GM18870 (cell line): ENCODE measurements around the gene MREG.
"Not testable (repeated sequence)": the region's sequence is repeated elsewhere in the genome, so short reads cannot be mapped to it uniquely, and the experiment has no call there.

Experiments used
- ATAC-seq: cut with Tn5 transposase; IDR thresholded peaks from one replicate; pipeline ENCODE4 v1.9.1; 2021; ENCODE audit warnings: moderate library complexity; ENCODE audit not compliant: unreplicated experiment

Gene MREG

DNA sequence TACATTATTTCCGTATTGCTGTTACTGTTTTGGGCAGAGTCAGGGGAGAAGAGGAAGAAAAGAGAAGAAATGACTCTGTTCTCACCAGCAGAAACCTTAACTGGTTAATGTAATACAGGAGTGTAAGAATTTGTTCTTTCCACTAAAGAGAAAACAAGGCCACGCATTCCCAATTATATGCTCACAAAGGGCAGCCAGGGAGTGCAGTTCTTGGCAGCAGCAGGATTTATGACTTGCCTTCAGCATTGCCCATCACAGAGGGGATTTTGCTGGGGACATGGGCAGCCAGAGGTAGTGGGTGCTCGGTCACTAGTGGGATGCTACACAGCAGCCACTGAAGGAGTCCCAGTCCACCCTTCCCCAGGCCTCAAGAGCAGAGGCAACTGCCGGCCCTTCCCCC is 18.4 kb downstream of the MREG start:
- ATAC-seq: no peak

DNA sequence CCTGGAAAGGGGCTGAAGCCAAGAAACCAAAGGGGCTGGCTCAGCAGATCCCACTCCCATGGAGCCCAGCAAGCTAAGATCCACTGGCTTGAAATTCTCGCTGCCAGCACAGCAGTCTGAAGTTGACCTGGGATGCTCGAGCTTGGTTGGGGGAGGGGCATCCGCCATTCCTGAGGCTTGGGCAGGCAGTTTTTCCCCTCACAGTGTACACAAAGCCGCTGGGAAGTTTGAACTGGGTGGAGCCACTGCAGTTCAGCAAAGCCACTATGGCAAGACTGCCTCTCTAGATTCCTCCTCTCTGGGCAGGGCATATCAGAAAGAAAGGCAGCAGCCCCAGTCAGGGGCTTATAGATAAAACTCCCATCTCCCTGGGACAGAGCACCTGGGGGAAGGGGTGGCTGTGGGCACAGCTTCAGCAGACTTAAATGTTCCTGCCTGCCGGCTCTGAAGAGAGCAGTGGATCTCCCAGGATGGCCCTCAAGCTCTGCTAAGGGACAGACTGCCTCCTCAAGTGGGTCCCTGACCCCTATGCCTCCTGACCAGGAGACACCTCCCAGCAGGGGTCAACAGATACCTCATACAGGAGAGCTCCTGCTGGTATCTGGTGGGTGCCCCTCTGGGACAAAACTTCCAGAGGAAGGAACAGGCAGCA is 24.7 kb downstream of the MREG start:
- not testable (repeated sequence) for ATAC-seq

DNA sequence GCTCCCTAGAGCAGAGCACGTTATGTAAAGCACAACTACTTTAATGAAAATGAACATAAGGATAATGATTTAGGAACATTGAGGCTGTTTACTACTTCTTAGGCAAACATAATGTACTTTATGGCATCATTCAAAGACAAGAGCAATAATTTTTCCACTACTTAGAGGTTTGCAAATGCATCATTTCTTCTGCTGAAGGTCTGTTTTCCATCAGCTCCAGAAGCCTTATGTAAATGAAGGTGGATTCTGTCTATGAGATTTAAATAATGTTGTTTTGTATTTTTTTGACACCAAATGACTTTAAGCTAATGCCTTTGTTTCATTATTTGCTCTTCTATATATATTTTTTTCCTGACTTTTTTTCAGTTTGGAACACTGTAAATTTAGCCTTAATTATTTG is 28.1 kb downstream of the MREG start:
- no peak for ATAC-seq

DNA sequence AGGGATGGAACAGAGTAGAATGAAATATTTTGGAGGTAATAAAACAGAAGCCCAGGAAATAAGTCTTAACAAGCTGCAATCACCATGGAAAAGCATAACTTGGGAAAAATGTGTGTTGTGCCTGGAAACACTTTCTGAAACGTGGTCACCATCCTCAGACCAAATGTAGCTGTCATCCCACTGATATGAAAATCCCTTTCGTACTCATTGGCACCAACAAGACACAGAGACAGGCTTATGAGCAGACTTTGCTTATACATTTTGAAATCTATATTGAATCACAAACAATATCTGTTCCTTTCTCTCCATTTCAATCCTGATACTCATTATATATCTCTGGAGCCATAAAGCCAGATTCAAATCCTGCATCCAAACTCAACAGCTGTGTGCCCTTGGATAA is 28.7 kb downstream of the MREG start:
- no peak for ATAC-seq

DNA sequence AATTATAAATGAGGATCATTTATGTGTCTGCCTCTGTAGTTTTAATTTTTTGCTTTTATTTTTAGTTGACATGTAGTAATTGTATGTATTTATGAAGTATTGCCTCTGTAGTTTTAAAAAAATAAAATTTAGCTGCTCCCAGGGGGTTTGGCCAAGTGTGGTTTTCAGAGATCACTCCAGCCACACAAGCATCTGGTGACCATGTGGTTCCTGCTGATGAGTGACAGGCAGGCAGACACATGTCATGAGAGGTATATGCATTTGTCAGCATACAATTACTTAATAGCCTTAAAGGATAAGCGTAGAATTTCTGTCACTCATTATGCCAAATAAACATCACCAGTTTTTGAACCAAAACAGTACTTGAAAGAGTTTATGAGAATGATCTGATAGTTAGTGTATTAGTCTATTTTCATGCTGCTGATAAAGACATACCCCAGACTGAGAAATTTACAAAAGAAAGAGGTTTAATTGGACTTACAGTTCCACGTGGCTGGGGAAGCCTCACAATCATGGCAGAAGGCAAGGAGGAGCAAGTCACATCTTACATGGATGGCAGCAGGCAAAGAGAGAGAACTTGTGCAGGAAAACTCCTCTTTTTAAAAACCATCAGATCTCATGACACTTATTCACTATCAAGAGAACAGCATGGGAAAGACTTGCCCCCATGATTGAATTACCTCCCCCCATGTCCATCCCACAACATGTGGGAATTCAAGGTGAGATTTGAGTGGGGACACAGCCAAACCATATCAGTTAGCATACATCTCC is 29.6 kb downstream of the MREG start:
- ATAC-seq: peak; percentile 35

DNA sequence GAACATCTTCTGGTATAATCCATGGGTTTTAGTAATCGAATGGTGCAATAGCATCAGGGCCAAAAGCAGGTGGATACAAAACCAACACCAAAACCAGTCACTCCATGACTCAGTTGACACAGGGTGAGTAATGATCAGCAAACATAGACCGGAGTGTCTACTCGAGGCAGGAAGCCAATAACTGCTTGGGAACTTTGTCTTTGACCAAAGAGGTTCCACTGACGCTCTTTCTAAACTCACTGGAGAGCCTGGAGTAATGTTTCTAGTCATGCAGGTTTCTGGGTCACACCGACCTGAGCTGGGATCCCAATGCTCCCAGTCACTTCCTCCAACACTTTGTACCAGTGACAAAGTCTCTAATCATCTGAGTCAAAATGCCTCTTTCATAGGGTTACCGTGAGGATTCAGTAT is 30.9 kb downstream of the MREG start:
- ATAC-seq: peak; percentile 80

DNA sequence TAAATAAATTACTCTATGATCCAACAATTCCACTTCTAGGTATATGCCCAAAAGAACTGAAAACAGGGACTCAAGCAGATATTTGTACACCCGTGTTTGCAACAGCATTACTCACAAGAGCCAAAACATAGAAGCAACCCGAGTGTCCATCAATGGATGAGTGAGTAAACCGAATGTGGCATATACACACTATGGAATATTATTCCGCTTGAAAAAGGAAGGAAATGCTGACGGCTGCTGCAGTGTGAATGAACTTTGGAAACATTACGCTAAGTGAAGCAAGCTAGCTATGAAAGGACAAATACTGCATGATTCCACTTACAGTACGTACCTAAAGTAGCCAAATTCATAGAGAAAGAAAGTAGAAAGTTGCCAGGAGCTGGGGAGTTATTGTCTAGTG is 32.2 kb downstream of the MREG start:
- no peak for ATAC-seq

DNA sequence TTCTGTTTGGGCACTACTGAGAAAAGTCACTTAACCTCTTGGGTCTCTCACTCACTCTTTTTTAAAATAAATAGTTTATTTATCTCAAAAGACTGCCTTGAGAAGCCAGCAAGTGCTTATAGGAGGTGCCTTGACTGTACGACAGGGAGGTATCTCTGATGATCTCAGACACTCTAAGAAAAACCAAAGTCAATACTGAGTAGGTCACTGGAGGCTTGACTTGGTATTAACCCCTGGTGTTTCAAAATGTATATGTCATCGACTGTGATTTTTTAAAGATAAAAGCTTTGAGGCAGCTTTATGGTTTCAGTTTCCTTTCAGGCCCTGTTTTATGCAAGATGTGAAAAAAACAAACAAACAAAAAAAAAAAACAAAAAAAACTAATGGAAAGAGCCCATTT is 33.7 kb downstream of the MREG start:
- peak; percentile 52 for ATAC-seq

DNA sequence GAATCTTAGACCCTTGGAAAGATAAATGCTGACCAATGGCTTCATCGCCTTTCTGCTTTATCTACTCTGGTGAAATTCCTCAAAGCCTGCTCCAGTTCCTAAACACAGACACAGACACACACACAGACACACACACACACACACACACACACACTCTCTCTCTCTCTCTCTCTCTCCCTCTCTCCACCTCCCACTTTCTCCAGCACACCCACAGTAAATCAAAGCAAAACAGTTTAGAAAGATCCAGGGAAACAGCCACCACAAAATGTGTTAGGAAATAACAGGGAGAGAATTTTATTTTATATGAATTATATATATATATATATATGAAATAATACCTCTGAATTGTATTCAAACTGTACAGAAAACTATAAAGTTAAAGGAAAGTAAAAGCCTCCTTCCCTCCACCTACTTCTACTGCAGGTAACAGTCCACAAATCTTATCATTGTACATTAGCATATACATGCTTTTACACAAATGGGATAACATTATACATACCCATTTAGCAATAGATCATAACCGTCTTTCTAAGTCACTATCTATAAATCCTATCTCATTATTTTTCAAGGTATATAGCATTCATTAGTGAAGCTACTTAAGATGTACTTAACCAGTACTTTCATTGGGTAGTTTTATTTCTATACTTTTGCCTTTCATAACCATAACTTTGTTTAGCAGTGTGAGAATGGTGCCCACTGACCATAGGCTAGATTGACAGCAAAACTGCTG is 38.5 kb downstream of the MREG start:
- no peak for ATAC-seq

DNA sequence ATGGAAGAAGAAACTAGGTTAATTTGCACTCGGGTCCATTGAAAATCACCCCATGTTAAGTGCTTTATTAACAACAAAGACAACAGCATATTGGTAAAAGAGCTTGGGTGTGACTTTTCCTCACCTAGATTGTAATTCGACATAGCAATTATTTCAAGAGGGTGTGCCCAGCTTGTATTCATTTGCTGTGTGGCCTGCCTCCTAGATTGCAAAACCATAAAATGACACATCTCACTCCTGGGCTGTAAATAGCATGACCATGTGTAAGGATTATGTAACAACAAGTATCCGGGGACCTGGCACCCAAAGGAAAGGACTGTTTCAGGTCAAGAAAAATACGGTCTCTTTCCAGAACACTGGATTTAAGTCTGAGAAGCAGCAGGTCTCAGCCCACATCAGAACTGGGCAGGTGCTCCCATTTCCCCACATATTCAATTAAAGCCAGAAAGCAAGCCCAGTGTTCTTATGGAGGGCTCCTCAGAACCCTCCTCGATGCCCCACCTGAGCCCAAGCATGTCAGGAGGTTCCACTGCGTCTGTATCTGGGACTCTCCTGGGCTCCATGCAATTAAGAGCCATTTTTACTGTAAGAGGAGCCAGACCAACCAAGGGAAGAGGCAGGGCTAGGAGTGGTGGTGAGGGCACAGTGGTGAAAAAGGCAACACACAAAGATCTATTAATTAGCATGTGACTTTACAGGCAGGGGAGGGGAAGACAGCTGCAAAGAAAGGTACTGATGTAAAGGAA is 39.2 kb downstream of the MREG start:
- ATAC-seq: no peak

DNA sequence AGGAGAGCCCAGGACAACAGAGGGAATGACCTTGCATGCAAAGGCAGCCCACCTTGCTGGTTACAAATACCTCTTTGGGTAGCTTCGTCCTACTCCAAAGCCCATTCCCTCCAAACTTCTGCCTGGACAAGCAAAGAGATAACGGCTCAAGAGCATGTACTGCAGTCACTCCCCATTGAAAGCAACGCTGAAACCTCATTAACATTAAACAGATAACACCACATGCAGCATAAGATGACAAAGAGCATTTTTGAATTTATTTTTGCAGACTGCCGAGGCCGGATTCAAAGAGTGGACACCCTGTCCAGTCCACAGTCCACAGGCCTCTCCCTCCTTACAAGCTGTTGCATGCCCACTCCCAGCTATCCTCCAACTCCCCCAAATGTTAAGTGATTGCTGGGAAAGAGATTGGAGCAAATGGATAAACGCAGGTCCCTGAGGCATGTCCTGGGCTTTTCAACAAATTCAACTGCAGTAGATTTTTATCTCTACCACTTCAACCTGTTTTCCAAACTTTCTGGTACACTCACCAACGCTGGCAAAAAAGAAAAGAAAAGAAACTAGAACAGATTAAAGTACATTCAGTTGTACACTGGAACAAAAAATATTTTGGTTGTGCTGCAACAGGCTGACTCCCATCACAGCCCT is 40.1 kb downstream of the MREG start:
- ATAC-seq: no peak

DNA sequence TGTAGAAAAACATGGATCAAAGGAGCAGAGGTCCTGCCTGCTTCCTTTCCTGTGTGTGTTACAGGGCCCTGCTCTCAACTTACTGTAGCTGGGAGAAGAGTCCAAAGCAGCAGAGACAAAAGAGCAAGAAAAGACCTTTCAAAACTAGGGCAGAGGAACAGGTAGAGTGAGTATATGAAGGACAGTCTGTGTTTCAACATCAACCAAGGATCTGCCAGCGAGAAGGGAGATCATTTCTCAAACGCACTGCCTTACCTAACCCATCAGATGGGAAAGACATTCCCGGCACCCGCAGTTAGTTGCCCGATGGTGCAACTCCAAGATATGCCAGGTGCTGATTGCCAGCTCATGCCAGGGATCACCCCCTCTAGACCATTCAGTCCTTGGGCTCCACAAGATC is 41.7 kb downstream of the MREG start:
- no peak for ATAC-seq

DNA sequence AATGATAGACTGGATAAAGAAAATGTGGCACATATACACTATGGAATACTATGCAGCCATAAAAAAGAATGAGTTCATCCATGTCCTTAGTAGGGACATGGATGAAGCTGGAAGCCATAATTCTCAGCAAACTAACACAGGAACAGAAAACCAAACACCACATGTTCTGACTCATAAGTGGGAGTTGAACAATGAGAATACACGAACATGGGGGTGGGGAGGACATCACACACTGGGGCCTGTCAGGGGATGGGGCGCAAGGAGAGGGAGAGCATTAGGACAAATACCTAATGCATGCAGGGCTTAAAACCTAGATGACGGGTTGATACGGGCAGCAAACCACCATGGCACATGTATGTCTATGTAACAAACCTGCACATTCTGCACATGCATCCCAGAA is 42.5 kb downstream of the MREG start:
- not testable (repeated sequence) for ATAC-seq

DNA sequence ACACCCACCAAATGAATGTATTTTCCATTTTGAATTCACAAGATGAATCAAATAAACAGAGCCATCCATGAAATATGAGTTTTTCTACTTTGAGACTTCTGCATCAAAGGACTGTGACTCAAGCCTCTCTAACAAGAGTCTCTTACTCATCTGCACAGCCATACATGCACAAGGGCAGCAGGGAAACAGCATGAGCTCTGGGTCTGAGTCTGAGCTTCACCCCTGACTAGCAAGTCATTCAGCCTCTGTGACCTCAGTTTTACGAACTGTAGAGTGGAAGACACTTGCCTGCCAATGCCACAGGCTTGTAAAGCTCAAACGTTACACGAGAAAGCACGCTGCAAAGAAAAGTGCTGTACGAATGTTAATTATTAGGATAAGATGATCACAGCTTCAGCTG is 42.9 kb downstream of the MREG start:
- ATAC-seq: no peak

DNA sequence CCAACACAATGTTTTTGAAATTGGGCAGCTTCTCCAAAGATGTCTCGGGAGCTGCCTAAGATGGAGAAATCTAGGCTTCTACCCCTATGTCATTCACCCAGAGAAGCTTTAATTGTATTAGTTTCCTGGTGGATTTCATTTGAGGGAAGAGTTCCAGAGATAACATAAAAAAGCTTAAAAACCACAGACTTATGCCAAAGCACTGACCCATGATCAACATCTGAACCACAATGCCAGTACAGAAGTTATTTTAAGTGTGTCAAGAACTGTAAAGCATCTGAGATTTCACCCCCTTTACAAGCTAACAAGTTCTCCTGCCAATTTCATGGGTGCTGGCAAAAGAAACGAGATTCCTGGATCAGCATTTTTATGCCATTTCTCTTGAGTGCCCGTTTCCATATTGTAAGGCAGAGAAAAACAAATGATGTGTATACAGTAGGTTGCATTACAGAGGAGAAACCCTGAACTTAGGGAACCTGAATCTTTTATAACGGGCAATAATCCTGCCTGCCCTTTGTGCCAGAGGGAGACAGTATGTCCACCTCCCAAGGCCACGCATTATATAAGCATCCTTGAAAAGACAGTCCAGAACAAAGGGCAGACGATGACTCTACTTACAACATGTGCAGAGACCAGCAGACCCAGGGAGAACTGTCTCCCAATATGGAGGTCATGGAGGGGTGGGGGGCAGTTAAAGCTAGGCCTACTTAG is 44.1 kb downstream of the MREG start:
- ATAC-seq: no peak

DNA sequence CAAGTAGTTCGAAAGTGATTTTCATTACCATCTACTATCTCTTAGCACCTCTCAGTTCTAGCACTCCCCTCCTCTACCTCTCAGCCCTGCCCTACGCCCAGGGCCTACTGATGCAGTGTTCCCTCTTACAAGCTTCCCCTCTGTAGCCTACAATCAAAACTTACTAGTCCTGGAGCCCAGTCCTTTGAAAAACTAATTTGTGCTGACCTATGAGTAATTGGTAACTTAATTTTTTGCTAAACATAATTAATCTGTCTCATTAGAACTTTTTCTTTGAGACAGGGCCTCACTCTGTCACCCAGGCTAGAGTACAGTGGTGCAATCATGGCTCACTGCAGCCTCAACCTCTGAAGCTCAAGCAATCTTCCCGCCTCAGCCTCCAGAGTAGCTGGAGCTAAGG is 44.9 kb downstream of the MREG start:
- ATAC-seq: no peak

DNA sequence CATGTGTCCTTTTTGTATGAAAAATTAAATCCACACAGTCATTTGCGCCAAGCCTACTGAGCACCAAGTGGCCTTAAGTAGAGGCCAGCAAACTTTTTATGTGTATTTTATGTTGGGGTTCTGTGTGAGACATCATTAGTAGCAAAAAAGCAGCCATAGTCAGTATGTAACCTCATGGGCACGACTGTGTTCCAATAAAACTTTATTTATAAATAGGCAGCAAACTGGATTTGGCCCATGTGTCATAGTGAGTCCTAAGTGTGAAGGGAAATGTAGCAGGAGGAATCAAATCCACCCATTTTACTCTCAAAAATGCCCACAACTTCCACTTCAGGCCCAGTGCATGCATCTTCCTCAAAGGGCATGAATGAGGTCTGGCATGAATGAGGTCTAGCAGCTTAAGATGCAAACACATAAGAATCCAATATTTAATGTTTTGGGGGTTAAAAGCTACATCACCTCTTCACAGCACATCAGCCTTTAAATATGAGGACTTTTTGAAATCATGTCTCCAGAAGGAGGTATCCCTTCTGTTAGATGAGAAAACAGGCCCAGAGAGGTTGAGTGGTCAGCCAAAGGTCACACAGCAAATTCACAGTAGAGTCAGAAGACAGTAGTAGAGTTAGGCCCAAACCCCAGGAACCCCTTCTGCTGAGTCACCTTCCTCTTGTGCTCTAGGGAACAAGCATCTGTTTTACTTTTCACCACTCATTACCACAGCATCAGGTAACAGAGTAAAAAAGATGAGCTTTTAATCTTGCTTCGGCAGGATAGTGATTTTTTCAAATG is 45.6 kb downstream of the MREG start:
- no peak for ATAC-seq

DNA sequence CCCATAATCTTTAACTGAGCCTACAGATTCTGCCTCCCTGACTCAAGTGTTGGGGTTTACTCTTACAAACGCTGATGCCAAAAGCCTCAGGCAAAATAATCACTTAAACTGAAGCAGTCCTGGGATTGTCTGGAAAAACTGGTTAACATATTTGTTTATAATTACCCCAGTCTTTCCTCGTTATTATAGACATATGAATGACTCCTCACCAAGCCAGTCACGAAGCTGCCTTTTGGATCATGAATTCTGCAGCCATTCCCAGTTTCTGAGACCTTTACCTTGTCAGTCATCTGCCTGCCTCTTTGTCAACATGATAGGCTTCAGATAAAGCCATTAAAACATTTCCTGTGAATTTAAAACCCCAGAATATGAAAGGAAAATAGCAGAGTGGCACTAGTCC is 46.4 kb downstream of the MREG start:
- no peak for ATAC-seq

DNA sequence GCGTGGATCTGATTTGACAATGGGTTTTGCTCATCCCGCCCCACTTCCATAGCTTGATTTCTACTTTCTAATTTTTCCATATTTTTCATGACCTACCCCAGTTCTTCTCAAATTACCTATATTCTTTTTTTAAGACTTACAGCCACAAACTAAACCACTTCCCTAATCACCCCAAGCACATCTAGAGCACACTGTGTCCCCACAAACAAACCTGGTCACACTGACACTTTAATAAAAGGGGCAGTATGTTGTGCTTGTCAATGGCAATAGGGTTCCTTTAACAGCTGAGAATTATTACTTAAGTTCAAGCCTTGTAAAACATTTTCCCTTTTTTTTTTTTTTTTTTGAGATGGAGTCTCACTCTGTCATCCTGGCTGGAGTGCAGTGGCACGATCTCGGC is 47.1 kb downstream of the MREG start:
- no peak for ATAC-seq
